ENCODE results near the gene DUSP14. TPM values are rescaled to one million over a fixed set of nuclear protein-coding genes. Genes with fewer than 3 reads are reported as not detected.

Gene DUSP14
- polyA plus RNA-seq, 1 of the 3 experiments (the other 2 are of a cell fraction): 85.8 TPM

- no peak for TF ChIP-seq NFIC (IDR thresholded peaks at IDR 0.05; ENCODE audit: borderline replicate concordance)
- no peak for TF ChIP-seq TEAD4 (IDR thresholded peaks at IDR 0.05; ENCODE audit: borderline replicate concordance, insufficient read depth)
- TF ChIP-seq EP300 (IDR thresholded peaks at IDR 0.05; ENCODE audit: borderline replicate concordance in 1 of 2, low read depth in 1 of 2, low read length in 1 of 2): no peak
- no peak for TF ChIP-seq NRF1 (IDR thresholded peaks at IDR 0.05; ENCODE audit: low read depth, low read length)
- no peak for TF ChIP-seq IRF3 (IDR thresholded peaks at IDR 0.05; ENCODE audit: low read depth, low read length)
- no peak for TF ChIP-seq RXRA (IDR thresholded peaks at IDR 0.05; ENCODE audit: borderline replicate concordance, low read depth)
- TF ChIP-seq TAF1 (IDR thresholded peaks at IDR 0.05; ENCODE audit: borderline replicate concordance, low read depth, low read length): no peak
- no peak for TF ChIP-seq TCF12 (IDR thresholded peaks at IDR 0.05)
- H3K4me1 ChIP-seq (ENCODE audit: control insufficient read depth in 1 of 2, insufficient read depth in 2 of 2, low read depth in 1 of 2, low read length in 1 of 2): peaks cover 8 to 13% of the 10 kb centered on the region in 2 experiments; a peak in 2 of 4 replicates
- H3K9ac ChIP-seq: no peak overlapping the region
- no peaks in the 10 kb centered on the region for H4K20me1 ChIP-seq (ENCODE audit: insufficient read depth)
- H3K4me2 ChIP-seq: no peak overlapping the region
- H3K9me3 ChIP-seq: no peaks in the 10 kb centered on the region
- no peaks in the 10 kb centered on the region for H3K9me2 ChIP-seq
- no peak overlapping the region for H3K4me3 ChIP-seq (ENCODE audit: low read depth in 2 of 2, low read length in 1 of 2)
- ChIA-PET CTCF (interaction anchor here (1.1 to 1.3 kb wide), 2 partner anchors 47 to 58 kb away, joined by 3 read pairs; no protein-coding TSS in a partner anchor), POLR2A (interaction anchor here (0.7 kb wide), 1 partner anchor 42 kb away, joined by 5 read pairs; no protein-coding TSS in a partner anchor)
- no peaks in the 10 kb centered on the region for H3K79me2 ChIP-seq (ENCODE audit: insufficient read depth)
- H3K27me3 ChIP-seq (ENCODE audit: insufficient read depth): no peaks in the 10 kb centered on the region
- DNase-seq: no peak
- H3F3A ChIP-seq (replicated peaks; ENCODE audit: insufficient read depth): peaks cover 7% of the 10 kb centered on the region
- no peak overlapping the region for H2AFZ ChIP-seq (ENCODE audit: low read depth)
- peaks cover 30 to 45% of the 10 kb centered on the region in 2 experiments for H3K36me3 ChIP-seq (replicated peaks in 1 of 2; ENCODE audit: control insufficient read depth in 1 of 2, insufficient read depth in 2 of 2, low read length in 1 of 2)
- no peak overlapping the region for H3K27ac ChIP-seq (ENCODE audit: low read depth in 2 of 2, low read length in 1 of 2)
- 96% methylated on average over 2 of the region's 2 CpGs for WGBS (ENCODE audit: low lambda C conversion rate)
Measured at GRCh38 chr17:37480427-37480826, 9.3 kb upstream of the DUSP14 start.

DNA sequence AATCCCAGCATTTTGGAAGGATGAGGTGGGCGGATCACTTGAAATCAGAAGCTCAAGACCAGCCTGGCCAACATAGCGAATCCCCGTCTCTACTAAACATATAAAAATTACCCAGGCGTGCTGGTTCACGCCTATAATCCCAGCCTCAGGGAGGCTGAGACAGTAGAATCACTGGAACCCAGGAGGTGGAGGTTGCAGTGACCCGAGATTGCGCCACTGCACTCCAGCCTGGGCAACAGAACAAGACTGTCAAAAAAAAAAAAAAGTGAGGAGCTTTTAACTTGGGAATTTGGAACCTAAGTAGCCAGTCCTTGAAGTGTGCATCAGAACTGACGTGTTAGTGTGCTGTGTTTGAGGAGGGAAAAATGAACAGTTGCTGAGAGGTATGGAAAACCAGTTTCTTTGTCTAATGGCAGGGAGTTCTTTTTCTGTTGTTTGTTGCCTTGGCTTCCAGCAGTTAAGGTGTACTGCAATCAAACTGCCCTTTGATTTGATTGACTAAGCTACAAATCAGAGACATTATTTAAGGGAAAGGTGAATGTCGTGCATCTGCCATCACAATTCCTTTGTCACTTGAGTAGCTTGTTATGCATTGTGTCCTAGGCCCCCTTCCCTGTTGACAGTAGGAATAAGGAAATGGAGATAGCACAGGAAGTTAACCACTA, 8.6 kb upstream of the DUSP14 start:
- Histone ChIP-seq H3K27me3 (ENCODE audit: insufficient read depth) (no peaks in the 10 kb centered on the region), H3K4me1 (ENCODE audit: control insufficient read depth in 1 of 2, insufficient read depth in 2 of 2, low read depth in 1 of 2, low read length in 1 of 2) (peaks cover 8 to 10% of the 10 kb centered on the region in 2 experiments; a peak in 3 of 4 replicates), H3K36me3 (replicated peaks in 1 of 2; ENCODE audit: control insufficient read depth in 1 of 2, insufficient read depth in 2 of 2, low read length in 1 of 2) (peaks cover 26 to 38% of the 10 kb centered on the region in 2 experiments), H3K4me3 (ENCODE audit: low read depth in 2 of 2, low read length in 1 of 2) (no peak overlapping the region; a peak in 1 of 4 replicates), H3F3A (replicated peaks; ENCODE audit: insufficient read depth) (peaks cover 6% of the 10 kb centered on the region), H3K4me2 (no peak overlapping the region), H3K79me2 (ENCODE audit: insufficient read depth) (no peaks in the 10 kb centered on the region), H3K9me2 (no peaks in the 10 kb centered on the region), H2AFZ (ENCODE audit: low read depth) (no peak overlapping the region), H3K9ac (no peak overlapping the region), H4K20me1 (ENCODE audit: insufficient read depth) (no peaks in the 10 kb centered on the region), H3K9me3 (no peaks in the 10 kb centered on the region), H3K27ac (ENCODE audit: low read depth in 2 of 2, low read length in 1 of 2) (no peak overlapping the region)
- POLR2A ChIA-PET: interaction anchor here (0.6 kb wide), 1 partner anchor 118 kb away, joined by 4 read pairs; no protein-coding TSS in a partner anchor
- no peak for TF ChIP-seq CHD2 (IDR thresholded peaks at IDR 0.05; ENCODE audit: low read length, partially characterized antibody)
- no peak for TF ChIP-seq RXRA (IDR thresholded peaks at IDR 0.05; ENCODE audit: borderline replicate concordance, low read depth)
- TF ChIP-seq IRF3 (IDR thresholded peaks at IDR 0.05; ENCODE audit: low read depth, low read length): no peak
- TF ChIP-seq FOXJ3 (CRISPR knock-in tag; IDR thresholded peaks at IDR 0.05): no peak
- TF ChIP-seq MXI1 (IDR thresholded peaks at IDR 0.05; ENCODE audit: low read depth, low read length): no peak
- TF ChIP-seq RAD21 (IDR thresholded peaks at IDR 0.05; ENCODE audit: low read length): no peak
- TF ChIP-seq, protein P1, sequence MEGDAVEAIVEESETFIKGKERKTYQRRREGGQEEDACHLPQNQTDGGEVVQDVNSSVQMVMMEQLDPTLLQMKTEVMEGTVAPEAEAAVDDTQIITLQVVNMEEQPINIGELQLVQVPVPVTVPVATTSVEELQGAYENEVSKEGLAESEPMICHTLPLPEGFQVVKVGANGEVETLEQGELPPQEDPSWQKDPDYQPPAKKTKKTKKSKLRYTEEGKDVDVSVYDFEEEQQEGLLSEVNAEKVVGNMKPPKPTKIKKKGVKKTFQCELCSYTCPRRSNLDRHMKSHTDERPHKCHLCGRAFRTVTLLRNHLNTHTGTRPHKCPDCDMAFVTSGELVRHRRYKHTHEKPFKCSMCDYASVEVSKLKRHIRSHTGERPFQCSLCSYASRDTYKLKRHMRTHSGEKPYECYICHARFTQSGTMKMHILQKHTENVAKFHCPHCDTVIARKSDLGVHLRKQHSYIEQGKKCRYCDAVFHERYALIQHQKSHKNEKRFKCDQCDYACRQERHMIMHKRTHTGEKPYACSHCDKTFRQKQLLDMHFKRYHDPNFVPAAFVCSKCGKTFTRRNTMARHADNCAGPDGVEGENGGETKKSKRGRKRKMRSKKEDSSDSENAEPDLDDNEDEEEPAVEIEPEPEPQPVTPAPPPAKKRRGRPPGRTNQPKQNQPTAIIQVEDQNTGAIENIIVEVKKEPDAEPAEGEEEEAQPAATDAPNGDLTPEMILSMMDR (IDR thresholded peaks at IDR 0.05): no peak
- TF ChIP-seq TAF1 (IDR thresholded peaks at IDR 0.05; ENCODE audit: borderline replicate concordance, low read depth, low read length): no peak
- no peak for TF ChIP-seq RFX5 (IDR thresholded peaks at IDR 0.05; ENCODE audit: low read length)
- TF ChIP-seq, protein P2, sequence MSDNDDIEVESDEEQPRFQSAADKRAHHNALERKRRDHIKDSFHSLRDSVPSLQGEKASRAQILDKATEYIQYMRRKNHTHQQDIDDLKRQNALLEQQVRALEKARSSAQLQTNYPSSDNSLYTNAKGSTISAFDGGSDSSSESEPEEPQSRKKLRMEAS (IDR thresholded peaks at IDR 0.05; ENCODE audit: low read depth): no peak
- no peak for TF ChIP-seq FOXM1 (IDR thresholded peaks at IDR 0.05; ENCODE audit: low read depth)
- TF ChIP-seq, protein P3, sequence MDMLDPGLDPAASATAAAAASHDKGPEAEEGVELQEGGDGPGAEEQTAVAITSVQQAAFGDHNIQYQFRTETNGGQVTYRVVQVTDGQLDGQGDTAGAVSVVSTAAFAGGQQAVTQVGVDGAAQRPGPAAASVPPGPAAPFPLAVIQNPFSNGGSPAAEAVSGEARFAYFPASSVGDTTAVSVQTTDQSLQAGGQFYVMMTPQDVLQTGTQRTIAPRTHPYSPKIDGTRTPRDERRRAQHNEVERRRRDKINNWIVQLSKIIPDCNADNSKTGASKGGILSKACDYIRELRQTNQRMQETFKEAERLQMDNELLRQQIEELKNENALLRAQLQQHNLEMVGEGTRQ (IDR thresholded peaks at IDR 0.05; ENCODE audit: borderline replicate concordance, low read depth, low read length): no peak
- no peak for TF ChIP-seq TEAD4 (IDR thresholded peaks at IDR 0.05; ENCODE audit: borderline replicate concordance, insufficient read depth)
- TF ChIP-seq SMC3 (IDR thresholded peaks at IDR 0.05; ENCODE audit: low read depth, low read length): no peak
- no peak for DNase-seq
- WGBS (ENCODE audit: low lambda C conversion rate): 97% methylated on average over 9 of the region's 9 CpGs
- CTCF ChIA-PET: interaction anchor here (1.1 to 1.3 kb wide), 2 partner anchors 47 to 58 kb away, joined by 3 read pairs; no protein-coding TSS in a partner anchor
